GM18498 (cell line): ENCODE data around the gene VWA7.
"Not testable (repeated sequence)": the region's sequence is repeated elsewhere in the genome, so short reads cannot be mapped to it uniquely, and the experiment has no call there.

Experiments used
- ATAC-seq: cut with Tn5 transposase; IDR thresholded peaks from one replicate; pipeline ENCODE4 v1.9.1; 2021; ENCODE audit warnings: mild to moderate bottlenecking, moderate library complexity; ENCODE audit not compliant: unreplicated experiment

VWA7 gene

DNA sequence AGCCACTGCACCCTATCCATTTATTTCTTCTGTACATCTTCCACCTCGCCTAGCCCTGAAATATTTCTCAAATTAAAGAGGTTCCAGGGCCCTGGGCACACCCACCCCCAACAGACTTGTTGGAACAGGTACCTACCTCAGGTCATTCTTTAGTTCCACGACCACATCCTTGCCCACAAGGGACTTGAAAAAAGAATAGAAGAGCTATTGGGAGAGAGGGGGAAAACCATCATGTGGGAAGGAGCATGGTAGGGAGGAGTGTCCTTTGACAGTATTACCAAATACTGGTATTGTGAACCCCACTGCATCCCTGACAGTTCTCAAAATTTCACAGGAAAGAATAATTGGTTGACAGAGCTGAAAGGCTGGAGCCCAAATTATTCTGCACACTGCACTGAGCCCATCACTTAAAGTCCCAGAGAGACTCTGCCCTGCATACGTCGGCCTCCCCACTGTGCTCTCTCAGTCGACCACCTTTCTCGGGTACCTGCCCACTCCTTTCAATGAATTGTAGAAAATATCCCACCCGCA lies 28.9 kb upstream of the VWA7 start:
- ATAC-seq = peak; percentile 8

DNA sequence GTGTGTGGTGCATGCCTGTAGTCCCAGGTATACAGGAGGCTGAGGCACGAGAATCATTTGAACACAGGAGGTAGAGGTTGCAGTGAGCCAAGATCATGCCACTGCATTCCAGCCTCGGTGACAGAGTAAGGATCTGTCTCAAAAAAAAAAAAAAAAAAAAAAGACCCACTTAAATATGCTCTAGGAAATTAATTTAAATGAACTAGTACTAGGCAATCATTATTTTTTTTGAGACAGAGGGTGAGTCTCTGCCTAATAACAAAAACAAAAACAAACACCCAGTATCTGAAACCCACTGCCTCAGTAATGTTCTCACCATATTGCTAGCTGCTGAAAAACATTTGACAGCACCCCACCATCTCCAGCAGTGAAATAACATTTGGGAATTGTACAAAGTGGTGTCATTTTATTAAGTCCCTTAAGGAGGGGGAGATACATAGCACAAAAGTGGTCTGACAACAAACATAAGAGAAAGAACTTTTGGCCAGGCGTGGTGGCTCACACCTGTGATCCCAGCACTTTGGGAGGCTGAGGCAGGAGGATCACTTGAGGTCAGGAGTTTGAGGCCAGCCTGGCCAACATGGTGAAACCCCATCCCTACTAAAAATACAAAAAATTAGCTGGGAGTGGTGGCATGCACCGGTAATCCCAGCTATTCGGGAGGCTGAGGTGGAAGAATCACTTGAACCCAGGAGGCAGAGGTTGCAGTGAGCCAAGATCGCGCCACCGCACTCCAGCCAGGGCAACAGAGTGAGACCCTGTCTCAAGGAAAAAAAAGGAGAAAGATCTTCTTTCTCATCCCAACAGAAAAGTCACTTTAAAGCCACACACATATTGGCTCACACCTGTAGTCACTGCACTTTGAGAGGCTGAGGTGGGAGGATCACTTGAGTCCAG lies 24.2 kb upstream of the VWA7 start:
- not testable (repeated sequence) for ATAC-seq

DNA sequence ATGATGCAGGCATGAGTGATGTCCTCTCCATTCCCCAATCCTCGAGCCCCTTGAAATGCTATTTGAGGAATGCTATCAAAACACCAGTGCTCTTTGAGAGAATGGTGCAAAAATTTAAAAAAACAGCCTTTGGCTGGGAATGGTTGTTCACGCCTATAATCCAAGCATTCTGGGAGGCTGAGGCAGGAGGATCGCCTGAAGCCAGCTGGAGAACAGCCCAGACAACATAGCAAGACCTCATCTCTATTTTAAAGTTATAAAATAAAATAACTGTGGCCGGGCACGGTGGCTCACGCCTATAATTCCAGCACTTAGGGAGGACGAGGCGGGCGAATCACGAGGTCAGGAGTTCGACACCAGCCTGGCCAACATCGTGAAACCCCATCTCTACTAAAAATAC lies 22.7 kb upstream of the VWA7 start:
- no peak for ATAC-seq

GRCh38 chr6:31797588-31797987 lies 20.5 kb upstream of the VWA7 start:
- ATAC-seq = no peak

DNA sequence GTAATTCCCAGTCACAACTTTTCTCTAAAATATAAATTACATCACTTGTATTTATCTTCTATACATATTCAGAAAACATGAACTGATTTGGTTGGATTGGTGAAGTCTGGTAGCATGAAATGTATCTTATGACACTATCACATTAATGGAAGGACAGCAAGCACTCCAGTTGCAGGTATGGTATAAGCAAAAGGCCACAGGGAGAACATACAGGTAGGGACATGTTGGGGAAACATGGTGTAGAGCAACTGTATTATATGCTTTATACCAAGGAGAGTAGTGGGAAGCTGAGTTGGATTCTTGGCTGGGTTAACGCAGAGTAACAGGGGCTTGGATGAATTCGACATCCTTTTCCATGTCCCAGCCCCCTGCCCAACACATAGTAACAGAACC lies 19.9 kb upstream of the VWA7 start:
- no peak for ATAC-seq

DNA sequence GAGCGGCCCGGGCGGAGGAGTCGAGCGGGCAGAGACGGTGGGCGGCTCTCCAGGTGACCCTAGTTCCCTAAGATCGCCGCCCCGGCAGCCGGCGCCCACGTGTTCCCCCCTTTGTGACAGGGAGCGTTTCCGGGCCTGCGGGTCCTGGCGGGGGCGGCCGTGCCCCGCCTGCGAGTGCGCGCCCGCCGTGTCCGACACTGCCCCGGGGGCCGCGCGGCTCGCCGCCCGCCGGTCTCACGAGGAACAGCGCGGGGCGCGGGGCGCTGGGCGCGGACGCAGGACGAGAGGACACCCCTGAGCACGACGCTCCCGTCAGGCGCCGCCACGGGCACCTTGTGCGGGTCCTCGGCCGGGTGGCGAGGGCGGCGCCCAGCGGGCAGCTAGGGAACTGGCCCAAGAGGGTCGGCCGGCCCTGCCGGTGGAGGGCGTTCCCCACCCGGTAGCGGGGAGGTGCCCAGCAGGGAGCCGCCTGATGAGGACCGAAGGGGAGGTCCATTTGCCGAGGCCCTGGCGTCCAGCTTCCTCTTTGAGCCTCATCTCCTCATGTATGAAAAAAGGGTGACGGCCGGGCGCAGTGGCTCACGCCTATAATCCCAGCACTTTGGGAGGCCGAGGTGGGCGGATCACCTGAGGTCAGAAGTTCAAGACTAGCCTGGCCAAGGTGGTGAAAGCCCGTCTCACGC lies 18.6 kb upstream of the VWA7 start, which contains the start of gene VARS1:
Gene VARS1 (minus strand): TSS at position 137 of the 683 bp plus-strand sequence. CDS start 535 bp downstream, outside the sequence.
- ATAC-seq = peak; percentile 87

DNA sequence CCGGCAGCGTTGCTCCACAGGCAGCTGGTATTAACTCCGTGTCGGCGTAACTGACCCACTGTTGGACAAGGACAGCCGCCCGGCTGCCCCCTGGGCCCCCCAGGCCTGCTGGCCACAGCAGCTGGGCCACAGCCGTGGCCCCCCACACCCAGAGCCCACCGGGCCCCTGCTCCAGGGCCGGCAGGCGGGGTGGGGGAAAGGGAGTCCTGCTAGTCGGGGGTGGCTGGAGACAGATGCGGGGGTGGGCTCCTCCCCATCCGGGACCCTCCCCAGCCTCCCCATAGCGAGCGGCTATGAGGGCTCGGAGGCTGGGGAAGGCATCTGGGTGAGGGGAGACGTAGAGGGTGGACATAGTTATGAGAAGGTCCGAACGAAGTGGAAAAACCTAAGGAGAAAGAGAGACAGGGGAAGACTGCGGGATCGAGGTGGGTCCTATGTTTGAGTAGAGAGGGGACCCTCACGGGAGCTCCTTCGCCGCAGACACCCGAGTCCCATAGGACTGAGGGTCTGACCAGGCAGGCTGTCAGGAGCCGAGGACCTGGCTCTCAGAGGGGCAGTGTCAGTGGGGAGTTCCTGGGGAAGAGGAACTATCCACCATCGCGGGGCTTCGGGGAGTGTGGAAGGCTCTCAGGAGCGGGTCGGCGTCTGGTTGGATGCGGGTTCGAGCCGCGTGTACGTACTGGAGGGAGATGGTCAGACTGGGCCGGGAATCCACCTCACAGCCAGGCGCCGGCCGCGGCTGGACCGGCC lies 17.9 kb upstream of the VWA7 start:
- peak; percentile 4 for ATAC-seq

DNA sequence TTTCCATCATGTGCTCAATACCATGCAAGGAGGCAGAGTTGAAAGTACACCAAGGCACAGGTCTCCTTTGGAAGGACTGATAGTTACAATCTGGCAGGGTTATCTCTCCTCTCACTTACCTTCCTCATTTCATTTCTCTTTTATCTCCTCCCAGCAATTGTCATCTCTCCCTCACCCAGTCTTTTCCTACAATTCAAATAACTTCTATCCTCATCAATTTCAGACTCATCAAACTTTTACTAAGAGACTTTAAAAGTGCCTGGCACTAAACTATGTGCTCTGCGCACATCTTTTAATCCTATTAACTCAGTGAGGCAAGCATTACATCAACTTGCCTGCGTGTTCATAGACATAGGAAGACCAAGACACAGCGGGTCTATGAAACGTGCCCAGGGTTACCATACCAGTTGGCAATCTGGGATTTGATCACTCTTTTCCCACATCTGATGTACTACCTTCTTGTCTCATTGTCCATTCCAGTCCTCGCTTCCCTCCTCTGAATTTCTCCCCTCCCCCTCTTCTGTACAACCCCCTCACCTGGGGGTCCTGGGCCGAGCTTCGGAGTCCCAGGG lies 17.3 kb upstream of the VWA7 start:
- no peak for ATAC-seq

GRCh38 chr6:31793927-31794245 lies 16.8 kb upstream of the VWA7 start:
- not testable (repeated sequence) for ATAC-seq

DNA sequence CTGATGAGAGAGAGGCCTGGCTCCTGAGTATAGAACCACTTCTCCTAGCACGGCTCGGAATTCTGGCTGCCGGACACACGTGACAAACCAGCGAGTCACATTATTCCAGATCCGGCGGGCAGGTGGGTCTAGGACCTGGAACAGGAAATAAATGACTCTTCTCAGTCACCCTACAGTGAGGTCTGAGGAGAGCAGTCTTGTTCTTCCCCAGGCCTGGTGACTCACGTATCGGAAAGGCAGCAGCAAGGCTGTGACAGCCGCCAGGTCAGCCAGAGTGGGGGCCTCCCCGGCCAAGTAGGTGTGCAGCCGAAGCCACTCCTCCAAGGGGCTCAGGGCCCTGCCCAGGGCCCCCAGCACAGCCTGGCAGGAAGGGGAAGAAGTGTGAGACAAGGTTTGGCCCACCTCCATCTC lies 15.6 kb upstream of the VWA7 start:
- no peak for ATAC-seq

DNA sequence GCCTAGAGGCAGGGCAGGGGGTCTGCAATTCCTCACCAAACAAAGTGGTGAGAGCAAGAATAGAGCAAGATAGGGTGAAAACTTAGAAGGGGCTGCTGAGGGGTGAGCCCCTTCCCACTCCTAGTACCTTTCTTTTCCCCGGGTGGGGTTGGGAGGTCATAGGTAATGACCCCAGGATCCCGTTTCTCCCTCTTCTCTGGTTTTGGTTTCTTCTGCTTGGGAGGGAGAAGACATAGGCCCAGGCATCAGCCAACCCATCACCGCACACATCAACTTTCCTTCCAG lies 14.9 kb upstream of the VWA7 start:
- no peak for ATAC-seq

DNA sequence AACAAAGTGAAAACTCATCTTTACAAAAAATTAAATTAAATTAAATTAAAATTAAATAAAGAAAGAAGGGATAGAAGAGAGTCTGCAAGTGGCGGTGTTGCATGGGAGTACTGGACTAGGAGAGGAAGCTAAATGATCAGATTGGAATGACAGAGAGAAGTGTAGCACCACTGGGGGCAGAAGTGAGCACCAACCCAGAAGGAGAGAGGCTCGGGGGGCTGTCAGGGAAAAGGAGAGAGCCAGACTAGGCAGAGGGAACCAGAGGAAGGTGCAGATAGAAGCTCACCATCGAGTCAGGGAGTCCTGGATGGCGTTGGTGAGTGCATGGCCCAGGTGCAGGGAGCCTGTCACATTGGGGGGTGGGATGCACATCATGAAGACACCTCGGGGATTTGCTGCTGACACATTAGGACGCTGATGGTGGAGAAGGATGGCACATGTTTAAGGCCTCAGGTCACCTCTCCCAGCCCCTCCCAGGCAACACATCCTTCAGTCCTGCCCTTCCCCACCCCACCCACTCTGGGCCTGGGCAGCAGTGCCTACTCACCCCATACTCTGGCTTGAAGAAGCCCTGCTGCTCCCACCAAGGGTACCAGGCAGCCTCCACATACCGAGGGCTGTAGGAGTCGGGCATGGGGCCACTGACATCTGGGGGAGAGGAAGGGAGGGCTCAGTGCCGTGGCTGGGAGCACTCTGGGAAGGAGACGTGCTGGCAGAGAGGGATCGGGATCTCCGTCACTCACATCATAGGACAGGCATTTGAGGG lies 14.4 kb upstream of the VWA7 start:
- ATAC-seq = no peak

- ATAC-seq = no peak
Measured at GRCh38 chr6:31785475-31785874, 8.3 kb upstream of the VWA7 start.

- no peak for ATAC-seq
Measured at GRCh38 chr6:31784098-31784925, 7.2 kb upstream of the VWA7 start.

DNA sequence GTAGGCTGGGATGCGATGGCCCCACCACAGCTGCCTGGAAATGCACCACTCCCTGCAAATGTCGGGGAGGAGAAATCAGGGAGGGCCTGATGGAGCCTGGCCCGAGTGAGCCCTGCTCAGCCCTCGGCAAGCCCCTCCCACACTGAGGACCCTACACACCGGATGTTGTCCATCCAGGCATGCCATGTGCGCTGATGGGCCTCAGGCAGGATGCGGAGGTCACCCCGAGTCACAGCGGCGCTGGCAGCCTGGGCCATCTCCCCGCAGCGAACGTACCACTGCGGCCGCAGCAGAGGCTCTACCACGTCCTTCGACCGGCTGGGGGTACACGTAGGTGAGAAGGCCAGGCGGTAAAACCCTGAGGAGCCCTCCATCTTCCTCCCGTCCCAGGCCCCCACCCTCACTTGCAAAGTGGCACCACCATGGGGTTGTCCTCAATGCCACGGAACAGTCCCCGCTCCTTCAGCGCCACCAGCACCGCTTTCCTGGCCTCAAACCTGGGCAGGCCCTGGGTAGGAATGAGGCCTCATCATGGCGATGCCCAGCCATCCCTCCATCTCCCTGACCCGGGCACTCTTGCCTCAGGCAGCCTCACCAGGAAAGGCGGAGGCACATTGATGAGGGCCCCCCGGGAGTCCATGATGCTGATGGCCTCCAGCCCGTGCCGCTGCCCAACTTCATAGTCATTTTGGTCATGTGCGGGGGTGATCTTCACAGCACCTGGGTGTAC lies 5.2 kb upstream of the VWA7 start:
- ATAC-seq = no peak

GRCh38 chr6:31781244-31782125 lies 4.4 kb upstream of the VWA7 start:
- ATAC-seq = no peak

DNA sequence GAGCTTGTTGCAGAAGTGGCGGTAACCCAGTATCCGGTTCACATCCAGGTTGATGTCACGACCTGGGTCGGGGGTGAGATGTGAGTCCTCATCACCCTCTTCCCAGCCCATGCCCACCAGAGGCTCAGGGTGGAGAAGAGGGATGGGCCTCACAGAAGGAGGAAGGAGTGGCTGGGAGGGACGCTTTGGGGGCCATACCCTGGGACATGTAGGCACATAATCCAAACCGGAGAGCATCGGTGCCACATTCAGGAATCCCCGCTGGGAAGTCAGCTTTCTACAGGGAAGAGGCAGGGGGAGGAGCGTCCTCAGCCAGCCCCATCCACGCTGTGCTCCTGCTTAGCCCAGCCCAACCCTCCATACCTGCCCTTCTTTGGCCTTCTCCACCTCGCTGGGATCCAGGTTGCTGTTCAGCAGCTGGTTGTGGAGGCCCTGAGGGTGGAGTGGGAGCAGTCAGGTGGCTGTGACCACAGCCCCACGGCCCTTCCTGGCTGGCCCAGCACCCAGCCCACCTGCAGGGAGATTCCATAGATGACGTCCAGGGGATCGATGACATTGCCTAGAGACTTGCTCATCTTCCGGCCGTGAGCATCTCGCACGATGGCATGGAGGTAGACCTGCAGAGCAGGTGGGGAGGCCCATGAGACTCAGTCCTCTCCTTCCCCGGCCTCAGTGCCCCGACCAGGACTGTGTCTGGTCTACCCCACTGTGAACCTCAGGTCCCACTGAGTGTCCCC lies 3.5 kb upstream of the VWA7 start:
- no peak for ATAC-seq
